ENCODE data around the gene SPON2. TPM values are rescaled to one million over a fixed set of nuclear protein-coding genes. Genes with fewer than 3 reads are reported as not detected.

SPON2 gene
- total RNA-seq, result 149 and 168 TPM in 2 replicates
- long read RNA-seq, transcript SPON2-201 (6 exons, 1,869 nt), result major isoform, 62 of 72 reads
- long read RNA-seq, partial matches to known transcripts, result 7 of 72 reads
- long read RNA-seq, other reads (novel, unspliced or antisense), result 2 of 72 reads

DNA sequence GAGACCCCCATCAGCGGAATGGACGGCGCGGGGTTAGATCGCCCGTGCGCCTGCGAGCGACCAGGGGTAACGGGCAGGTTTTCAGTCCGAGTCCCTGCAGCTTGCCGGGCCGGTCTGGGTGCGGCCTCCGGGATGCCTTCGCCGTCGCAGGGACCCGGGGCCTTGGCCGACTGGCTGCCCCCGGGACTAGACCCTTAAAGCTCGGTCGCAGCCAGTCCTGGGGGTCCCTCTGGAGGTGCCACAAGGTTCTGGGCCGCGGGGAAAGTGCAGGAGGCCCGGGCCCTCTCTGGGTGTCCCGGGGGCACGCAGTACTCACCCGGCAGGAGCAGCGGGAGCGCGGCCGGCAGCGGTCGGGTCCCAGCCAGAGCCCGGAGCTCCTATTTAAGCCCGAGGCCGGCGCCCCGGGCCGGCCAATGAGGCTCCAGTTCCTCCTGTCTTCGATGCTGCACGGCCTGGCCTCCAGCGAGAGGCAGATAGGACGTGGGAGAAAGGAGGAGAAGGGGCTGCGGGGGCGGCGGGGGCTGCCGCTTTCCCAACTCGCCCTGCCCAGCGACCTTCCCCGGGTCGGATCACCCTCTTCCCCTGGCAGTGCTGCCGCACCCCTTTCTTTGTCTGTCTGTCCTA, at the start of gene SPON2:
TSS of gene SPON2 (minus strand) at position 356 of the 624 bp plus-strand sequence.
- Mint-ChIP-seq H3K4me3 (ENCODE audit: unreplicated experiment) (peak within 1 kb of the TSS; percentile 68), H3K9me3 (ENCODE audit: unreplicated experiment) (no peaks in the 10 kb centered on the region), H3K27me3 (ENCODE audit: unreplicated experiment) (peaks cover 2% of the 10 kb centered on the region), H3K4me1 (ENCODE audit: unreplicated experiment) (peaks cover 49% of the 10 kb centered on the region), H3K36me3 (ENCODE audit: unreplicated experiment) (peaks cover 5% of the 10 kb centered on the region), H3K27ac (ENCODE audit: unreplicated experiment) (peak within 1 kb of the TSS; percentile 93)
- peak; percentile 83 for DNase-seq (ENCODE audit: extremely low spot score, unreplicated experiment)
- TF ChIP-seq, protein P1, sequence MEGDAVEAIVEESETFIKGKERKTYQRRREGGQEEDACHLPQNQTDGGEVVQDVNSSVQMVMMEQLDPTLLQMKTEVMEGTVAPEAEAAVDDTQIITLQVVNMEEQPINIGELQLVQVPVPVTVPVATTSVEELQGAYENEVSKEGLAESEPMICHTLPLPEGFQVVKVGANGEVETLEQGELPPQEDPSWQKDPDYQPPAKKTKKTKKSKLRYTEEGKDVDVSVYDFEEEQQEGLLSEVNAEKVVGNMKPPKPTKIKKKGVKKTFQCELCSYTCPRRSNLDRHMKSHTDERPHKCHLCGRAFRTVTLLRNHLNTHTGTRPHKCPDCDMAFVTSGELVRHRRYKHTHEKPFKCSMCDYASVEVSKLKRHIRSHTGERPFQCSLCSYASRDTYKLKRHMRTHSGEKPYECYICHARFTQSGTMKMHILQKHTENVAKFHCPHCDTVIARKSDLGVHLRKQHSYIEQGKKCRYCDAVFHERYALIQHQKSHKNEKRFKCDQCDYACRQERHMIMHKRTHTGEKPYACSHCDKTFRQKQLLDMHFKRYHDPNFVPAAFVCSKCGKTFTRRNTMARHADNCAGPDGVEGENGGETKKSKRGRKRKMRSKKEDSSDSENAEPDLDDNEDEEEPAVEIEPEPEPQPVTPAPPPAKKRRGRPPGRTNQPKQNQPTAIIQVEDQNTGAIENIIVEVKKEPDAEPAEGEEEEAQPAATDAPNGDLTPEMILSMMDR (IDR thresholded peaks at IDR 0.05), result no peak

DNA sequence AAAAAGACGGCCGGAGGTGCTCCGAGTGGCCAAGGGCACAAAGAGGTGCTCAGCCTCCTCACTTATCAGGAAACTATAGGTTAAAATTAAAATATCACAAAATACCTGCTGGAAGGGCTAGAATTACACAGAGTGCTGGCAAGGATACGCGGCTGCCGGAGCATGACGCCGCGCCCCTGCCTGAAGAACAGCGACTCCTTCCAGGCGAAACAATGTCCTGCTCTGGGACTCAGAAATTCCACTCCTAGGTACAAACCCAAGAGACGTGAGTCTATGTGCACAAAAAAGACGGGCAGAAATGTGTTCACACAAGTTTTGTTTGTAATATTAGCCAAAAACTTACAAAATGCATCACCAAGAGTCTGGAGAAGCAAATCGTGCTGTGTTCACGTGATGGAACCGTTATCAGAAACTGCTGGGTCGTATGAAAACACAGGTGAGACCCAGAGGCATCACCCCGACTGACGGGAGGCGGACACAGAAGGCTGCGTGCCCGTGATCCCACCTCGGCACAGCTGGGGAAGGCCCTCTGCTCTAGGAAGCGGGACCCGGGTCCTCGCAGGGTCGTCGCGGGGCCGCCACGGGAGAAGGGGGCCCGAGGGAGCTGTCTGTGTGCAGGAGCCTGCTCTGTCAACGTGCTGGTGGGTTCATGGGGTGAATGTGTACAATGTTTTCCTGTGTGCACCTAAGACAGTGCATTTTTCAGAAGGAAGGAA, 48.9 kb upstream of the SPON2 start:
- peaks cover 27% of the 10 kb centered on the region for H3K36me3 Mint-ChIP-seq (ENCODE audit: unreplicated experiment)
- TF ChIP-seq, protein P1 (IDR thresholded peaks at IDR 0.05), result no peak
- no peaks in the 10 kb centered on the region for H3K9me3 Mint-ChIP-seq (ENCODE audit: unreplicated experiment)
- H3K4me1 Mint-ChIP-seq (ENCODE audit: unreplicated experiment), result peaks cover 2% of the 10 kb centered on the region
- no peak overlapping the region for H3K4me3 Mint-ChIP-seq (ENCODE audit: unreplicated experiment)
- DNase-seq (ENCODE audit: extremely low spot score, unreplicated experiment), result no peak
- no peak overlapping the region for H3K27ac Mint-ChIP-seq (ENCODE audit: unreplicated experiment)
- H3K27me3 Mint-ChIP-seq (ENCODE audit: unreplicated experiment), result no peaks in the 10 kb centered on the region

DNA sequence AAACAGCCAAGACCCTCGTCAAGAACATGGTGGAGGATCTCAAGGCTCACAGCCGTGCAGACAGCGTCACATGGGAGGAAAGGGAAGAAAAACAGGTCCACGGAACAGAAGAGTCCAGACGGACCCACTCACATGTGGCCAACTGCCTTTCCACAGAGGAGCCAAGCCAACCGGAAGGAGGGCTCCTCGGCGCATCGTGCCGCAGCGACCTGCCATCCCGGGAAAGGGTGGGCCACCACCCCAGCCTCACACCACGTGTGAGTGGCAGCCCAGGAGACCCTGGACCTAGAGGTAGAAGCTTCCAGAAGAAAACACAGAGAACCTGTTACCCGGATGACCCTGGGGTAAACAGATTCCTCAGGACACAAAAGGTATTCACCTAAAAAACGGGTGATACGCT, 48.2 kb upstream of the SPON2 start:
- peaks cover 27% of the 10 kb centered on the region for H3K36me3 Mint-ChIP-seq (ENCODE audit: unreplicated experiment)
- H3K27me3 Mint-ChIP-seq (ENCODE audit: unreplicated experiment), result no peaks in the 10 kb centered on the region
- TF ChIP-seq, protein P1 (IDR thresholded peaks at IDR 0.05), result no peak
- no peaks in the 10 kb centered on the region for H3K9me3 Mint-ChIP-seq (ENCODE audit: unreplicated experiment)
- H3K27ac Mint-ChIP-seq (ENCODE audit: unreplicated experiment), result no peak overlapping the region
- H3K4me1 Mint-ChIP-seq (ENCODE audit: unreplicated experiment), result peaks cover 2% of the 10 kb centered on the region
- no peak overlapping the region for H3K4me3 Mint-ChIP-seq (ENCODE audit: unreplicated experiment)
- DNase-seq (ENCODE audit: extremely low spot score, unreplicated experiment), result no peak

DNA sequence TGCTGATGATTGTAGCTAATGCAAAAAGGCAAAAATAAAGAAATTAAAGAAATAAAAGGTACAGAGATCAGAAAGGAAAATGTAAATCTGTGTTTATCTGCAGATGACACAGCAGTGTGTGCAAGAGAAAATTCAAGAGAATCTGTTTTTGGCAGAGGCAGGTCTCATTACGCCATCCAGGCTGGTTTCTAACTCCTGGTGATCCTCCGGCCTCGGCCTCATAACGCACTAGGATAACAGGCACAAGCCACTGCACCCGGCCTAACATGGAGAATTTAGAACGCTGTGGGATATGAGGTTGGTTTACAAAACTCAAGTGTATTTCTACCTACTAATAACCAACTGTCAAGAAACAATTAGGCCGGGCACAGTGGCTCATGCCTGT, 47.2 kb upstream of the SPON2 start:
- Mint-ChIP-seq H3K4me3 (ENCODE audit: unreplicated experiment) (no peak overlapping the region), H3K27ac (ENCODE audit: unreplicated experiment) (no peak overlapping the region), H3K27me3 (ENCODE audit: unreplicated experiment) (no peaks in the 10 kb centered on the region), H3K9me3 (ENCODE audit: unreplicated experiment) (no peaks in the 10 kb centered on the region), H3K4me1 (ENCODE audit: unreplicated experiment) (peaks cover 2% of the 10 kb centered on the region), H3K36me3 (ENCODE audit: unreplicated experiment) (peaks cover 24% of the 10 kb centered on the region)
- TF ChIP-seq, protein P1 (IDR thresholded peaks at IDR 0.05), result no peak
- DNase-seq (ENCODE audit: extremely low spot score, unreplicated experiment), result no peak

All from osteocyte (in vitro differentiated cells).